GM23248 (cell line): ENCODE results near the gene MARF1. TPM values are rescaled to one million over a fixed set of nuclear protein-coding genes. Genes with fewer than 3 reads are reported as not detected.

Experiments
- DNase-seq: peaks from one replicate; pipeline ENCODE4 v3.0.0-alpha.2; 2015
- H2AFZ ChIP-seq: fragments of 200-600 bp; sonication (generic); 2 replicates; pipeline ENCODE4 v1.6.1; 2016; ENCODE audit warnings: antibody characterized with exemption
- H3F3A ChIP-seq: fragments of 200-600 bp; sonication (generic); 2 replicates; pipeline ENCODE4 v1.6.1; 2016; ENCODE audit warnings: mild to moderate bottlenecking, antibody characterized with exemption, mixed run types; ENCODE audit not compliant: insufficient read depth
- H3K27ac ChIP-seq: fragments of 200-600 bp; sonication (generic); 2 replicates; pipeline ENCODE4 v1.5.1; 2016; ENCODE audit warnings: mild to moderate bottlenecking
- H3K27me3 ChIP-seq: fragments of 200-600 bp; sonication (generic); replicated peaks from 2 replicates; pipeline ENCODE4 v1.6.1; 2016; ENCODE audit warnings: mild to moderate bottlenecking; ENCODE audit not compliant: insufficient read depth
- H3K36me3 ChIP-seq: fragments of 200-600 bp; sonication (generic); 2 replicates; pipeline ENCODE4 v1.6.1; 2016; ENCODE audit warnings: low read depth, mild to moderate bottlenecking
- H3K4me1 ChIP-seq: fragments of 200-600 bp; sonication (generic); 2 replicates; pipeline ENCODE4 v1.6.1; 2016; ENCODE audit warnings: mild to moderate bottlenecking; ENCODE audit not compliant: insufficient read depth
- H3K4me2 ChIP-seq: fragments of 200-600 bp; sonication (generic); one replicate; pipeline ENCODE4 v1.6.1; 2016; ENCODE audit warnings: mild to moderate bottlenecking; ENCODE audit not compliant: unreplicated experiment
- H3K4me3 ChIP-seq: fragments of 200-600 bp; sonication (generic); 2 replicates; pipeline ENCODE4 v1.5.1; 2016; ENCODE audit warnings: mild to moderate bottlenecking
- H3K79me2 ChIP-seq: fragments of 200-600 bp; sonication (generic); 2 replicates; pipeline ENCODE4 v1.6.1; 2016; ENCODE audit warnings: mild to moderate bottlenecking; ENCODE audit not compliant: insufficient read depth
- H3K9ac ChIP-seq: fragments of 200-600 bp; sonication (generic); 2 replicates; pipeline ENCODE4 v1.6.1; 2016; ENCODE audit warnings: mild to moderate bottlenecking
- H3K9me2 ChIP-seq: fragments of 200-600 bp; sonication (generic); 2 replicates; pipeline ENCODE4 v1.6.1; 2016; ENCODE audit warnings: mixed run types, mild to moderate bottlenecking, moderate library complexity; ENCODE audit not compliant: insufficient read depth
- H3K9me3 ChIP-seq: fragments of 200-600 bp; sonication (generic); one replicate; pipeline ENCODE4 v1.6.1; 2017; ENCODE audit warnings: low read depth
- H4K20me1 ChIP-seq: fragments of 200-600 bp; sonication (generic); 2 replicates; pipeline ENCODE4 v1.6.0; 2016; ENCODE audit not compliant: insufficient read depth
- EZH2 ChIP-seq: fragments of 200-600 bp; sonication (generic); IDR thresholded peaks from 2 replicates; pipeline ENCODE4 v1.6.1; 2018; ENCODE audit warnings: antibody characterized with exemption, mild to moderate bottlenecking; ENCODE audit not compliant: insufficient read depth, poor library complexity, severe bottlenecking
- EZH2phosphoT487 ChIP-seq: fragments of 200-600 bp; sonication (generic); IDR thresholded peaks from 2 replicates; pipeline ENCODE4 v1.6.1; 2018; ENCODE audit warnings: antibody characterized with exemption, moderate library complexity, mild to moderate bottlenecking, low read depth; ENCODE audit not compliant: insufficient read depth
- WGBS, 2 experiments: methylation state at CpG; one replicate each; pipeline ENCODE4 v1.1.6; 2015 to 2017; ENCODE audit warnings: low lambda C conversion rate in 2 of 2, low coverage in 1 of 2; ENCODE audit errors: missing lambda C conversion rate in 2 of 2; 5-methylcytosine and 5-hydroxymethylcytosine counted together
- in situ Hi-C: fragments of 300-500 bp; cut with MboI; formaldehyde crosslinking; loops from 2 replicates; pipeline ENCODE4 v1.15.0; 2020
- polyA plus RNA-seq: library from polyadenylated mRNA; unstranded; fragments of >200 nt; fragmentation: Nextera tagmentation; extraction: Ambion mirVana; gene quantifications from 2 replicates; pipeline ENCODE4 v1.2.1, GENCODE V29; 2016
- total RNA-seq: library from RNA; depleted of rRNA; stranded (reverse); fragments of >200 nt; shearing (Covaris generic); gene quantifications from 2 replicates; pipeline ENCODE4 v1.2.3, GENCODE V29; 2014

MARF1 gene
- total and polyA plus RNA-seq, 2 experiments from 2014 or later: 9.2 to 20.1 TPM

DNA sequence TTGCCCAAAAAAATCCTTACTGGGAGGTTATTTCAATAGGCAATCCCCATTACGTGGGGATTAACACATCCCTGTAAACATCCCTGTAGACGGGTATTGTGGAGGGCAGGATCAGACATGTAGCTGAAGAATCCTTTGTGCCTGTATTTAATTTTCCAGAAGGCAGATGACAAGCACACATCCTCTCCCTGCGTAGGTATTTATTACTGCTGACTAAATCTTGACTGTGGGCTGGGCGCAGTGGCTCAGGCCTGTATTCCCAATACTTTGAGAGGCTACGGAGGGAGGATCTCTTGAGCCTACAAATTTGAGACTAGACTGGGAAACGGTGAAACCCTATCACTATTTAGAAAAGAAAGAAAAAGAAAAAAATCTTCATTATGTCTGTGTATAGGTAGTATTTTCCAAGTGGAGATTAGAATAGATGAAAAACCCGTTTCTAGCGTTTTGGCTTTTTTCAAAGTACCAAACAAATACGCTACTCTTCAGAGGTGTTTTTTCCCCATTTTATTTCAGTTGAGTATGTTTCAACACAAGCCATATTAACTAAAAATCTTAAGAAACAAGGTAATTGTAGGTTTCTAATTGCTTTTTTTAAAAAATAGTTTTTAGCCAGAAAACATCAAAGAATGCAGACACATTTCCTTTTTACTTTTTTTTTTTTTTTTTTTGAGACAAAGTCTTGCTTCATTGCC, 1.5 kb upstream of the MARF1 start:
- no peak for TF ChIP-seq EZH2
- no peak for TF ChIP-seq EZH2phosphoT487
- H3K79me2 ChIP-seq: peaks cover 34% of the 10 kb centered on the region
- WGBS, 2 experiments: 39 to 47% methylated on average over 9 of the region's 9 CpGs
- peak; percentile 66 for DNase-seq
- H4K20me1 ChIP-seq: no peaks in the 10 kb centered on the region
- H3K27ac ChIP-seq: peak overlapping the region; percentile 100
- H2AFZ ChIP-seq: peak overlapping the region; percentile 84
- peak overlapping the region; percentile 94 for H3K4me3 ChIP-seq
- peak overlapping the region; percentile 97 for H3K4me2 ChIP-seq
- no peaks in the 10 kb centered on the region for H3K36me3 ChIP-seq
- H3K9me2 ChIP-seq: no peaks in the 10 kb centered on the region
- peaks cover 31% of the 10 kb centered on the region for H3F3A ChIP-seq
- H3K4me1 ChIP-seq: peaks cover 27% of the 10 kb centered on the region
- peak overlapping the region; percentile 100 for H3K9ac ChIP-seq
- H3K27me3 ChIP-seq: no peaks in the 10 kb centered on the region
- no peaks in the 10 kb centered on the region for H3K9me3 ChIP-seq
- in situ Hi-C loops: no loop called here

GRCh38 chr16:15643946-15644250, 944 bp upstream of the MARF1 start:
- 1 to 2% methylated on average over 4 of the region's 4 CpGs for WGBS, 2 experiments
- H2AFZ ChIP-seq: peak overlapping the region; percentile 84

DNA sequence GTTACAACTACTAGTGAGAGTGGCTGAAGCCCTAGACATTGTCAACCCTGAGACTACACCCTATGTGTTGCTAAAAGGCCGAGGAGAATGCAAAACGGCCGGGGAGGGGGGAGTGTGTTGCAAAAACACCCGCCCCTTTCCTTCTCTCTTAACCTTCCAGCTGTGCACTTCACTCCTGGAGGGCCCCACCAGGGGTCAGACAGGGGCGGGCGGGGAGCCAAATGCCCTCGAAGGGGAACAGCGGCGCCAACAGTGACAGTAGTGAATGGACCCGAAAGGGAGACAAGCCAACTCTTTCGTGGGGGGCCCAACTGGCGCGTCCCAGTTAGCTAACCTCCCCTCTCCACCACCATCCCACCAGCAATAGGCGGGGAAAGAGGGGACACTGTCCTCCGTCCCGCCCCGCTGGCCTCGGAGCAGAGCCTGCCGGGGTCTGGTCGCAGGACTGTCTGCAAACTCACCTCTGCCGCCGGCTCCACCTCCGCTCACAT, 352 bp downstream of the MARF1 start:
- Histone ChIP-seq H3K4me2 (peak overlapping the region; percentile 99), H3K4me1 (peaks cover 27% of the 10 kb centered on the region), H4K20me1 (no peaks in the 10 kb centered on the region), H3K79me2 (peaks cover 50% of the 10 kb centered on the region), H3F3A (peaks cover 31% of the 10 kb centered on the region), H3K9me3 (no peaks in the 10 kb centered on the region), H3K9me2 (no peaks in the 10 kb centered on the region), H3K4me3 (peak overlapping the region; percentile 94), H2AFZ (peak overlapping the region; percentile 66), H3K36me3 (peaks cover 14% of the 10 kb centered on the region), H3K27me3 (no peaks in the 10 kb centered on the region), H3K27ac (peak overlapping the region; percentile 100), H3K9ac (peak overlapping the region; percentile 100)
- peak; percentile 76 for DNase-seq
- in situ Hi-C loops: no loop called here
- 0 to 5% methylated on average over 8 to 17 of the region's 23 CpGs for WGBS, 2 experiments
- TF ChIP-seq EZH2phosphoT487 (no peak), EZH2 (no peak)

More at GRCh38 chr16:15643946-15644250, 944 bp upstream of the MARF1 start:
- Histone ChIP-seq H3K4me3 (peak overlapping the region; percentile 94), H3K4me1 (peaks cover 27% of the 10 kb centered on the region), H3K27ac (peak overlapping the region; percentile 100), H3K9me2 (no peaks in the 10 kb centered on the region), H3K9me3 (no peaks in the 10 kb centered on the region), H3K4me2 (peak overlapping the region; percentile 97), H3K27me3 (no peaks in the 10 kb centered on the region), H3K9ac (peak overlapping the region; percentile 100), H3F3A (peaks cover 31% of the 10 kb centered on the region), H4K20me1 (no peaks in the 10 kb centered on the region), H3K36me3 (peaks cover 2% of the 10 kb centered on the region), H3K79me2 (peaks cover 39% of the 10 kb centered on the region)
- in situ Hi-C loops: no loop called here
- DNase-seq: no peak
- TF ChIP-seq EZH2: no peak
- no peak for TF ChIP-seq EZH2phosphoT487

GRCh38 chr16:15641753-15642556, 999 bp downstream of the MARF1 start:
- no peaks in the 10 kb centered on the region for H4K20me1 ChIP-seq
- H3K9me3 ChIP-seq: no peaks in the 10 kb centered on the region
- H3K9me2 ChIP-seq: no peaks in the 10 kb centered on the region
- H3K4me2 ChIP-seq: peak overlapping the region; percentile 99
- H3K4me3 ChIP-seq: peak overlapping the region; percentile 94
- WGBS, 2 experiments: 25 to 27% methylated on average over 15 of the region's 15 CpGs
- in situ Hi-C loops: no loop called here
- H3K79me2 ChIP-seq: peaks cover 50% of the 10 kb centered on the region
- H3K36me3 ChIP-seq: peaks cover 16% of the 10 kb centered on the region
- TF ChIP-seq EZH2: no peak
- no peak for TF ChIP-seq EZH2phosphoT487
- peak overlapping the region; percentile 66 for H2AFZ ChIP-seq
- H3K9ac ChIP-seq: peak overlapping the region; percentile 100
- H3K27ac ChIP-seq: peak overlapping the region; percentile 100
- H3K27me3 ChIP-seq: no peaks in the 10 kb centered on the region
- peaks cover 31% of the 10 kb centered on the region for H3F3A ChIP-seq
- H3K4me1 ChIP-seq: peaks cover 27% of the 10 kb centered on the region
- no peak for DNase-seq
